Diencephalon (tissue), 1 donor: ENCODE results near the gene CNTRL. TPM values are rescaled to one million over a fixed set of nuclear protein-coding genes. Genes with fewer than 3 reads are reported as not detected.

Experiments used
- small RNA-seq: library from RNA; depleted of rRNA; stranded (forward); fragments of <200 nt; gene quantifications from one replicate; pipeline ENCODE3, GENCODE V24; 2014
- total RNA-seq: library from RNA; depleted of rRNA; stranded (reverse); fragments of >200 nt; gene quantifications from one replicate; pipeline ENCODE4 v1.2.3, GENCODE V29; 2014

The CNTRL gene, protein sequence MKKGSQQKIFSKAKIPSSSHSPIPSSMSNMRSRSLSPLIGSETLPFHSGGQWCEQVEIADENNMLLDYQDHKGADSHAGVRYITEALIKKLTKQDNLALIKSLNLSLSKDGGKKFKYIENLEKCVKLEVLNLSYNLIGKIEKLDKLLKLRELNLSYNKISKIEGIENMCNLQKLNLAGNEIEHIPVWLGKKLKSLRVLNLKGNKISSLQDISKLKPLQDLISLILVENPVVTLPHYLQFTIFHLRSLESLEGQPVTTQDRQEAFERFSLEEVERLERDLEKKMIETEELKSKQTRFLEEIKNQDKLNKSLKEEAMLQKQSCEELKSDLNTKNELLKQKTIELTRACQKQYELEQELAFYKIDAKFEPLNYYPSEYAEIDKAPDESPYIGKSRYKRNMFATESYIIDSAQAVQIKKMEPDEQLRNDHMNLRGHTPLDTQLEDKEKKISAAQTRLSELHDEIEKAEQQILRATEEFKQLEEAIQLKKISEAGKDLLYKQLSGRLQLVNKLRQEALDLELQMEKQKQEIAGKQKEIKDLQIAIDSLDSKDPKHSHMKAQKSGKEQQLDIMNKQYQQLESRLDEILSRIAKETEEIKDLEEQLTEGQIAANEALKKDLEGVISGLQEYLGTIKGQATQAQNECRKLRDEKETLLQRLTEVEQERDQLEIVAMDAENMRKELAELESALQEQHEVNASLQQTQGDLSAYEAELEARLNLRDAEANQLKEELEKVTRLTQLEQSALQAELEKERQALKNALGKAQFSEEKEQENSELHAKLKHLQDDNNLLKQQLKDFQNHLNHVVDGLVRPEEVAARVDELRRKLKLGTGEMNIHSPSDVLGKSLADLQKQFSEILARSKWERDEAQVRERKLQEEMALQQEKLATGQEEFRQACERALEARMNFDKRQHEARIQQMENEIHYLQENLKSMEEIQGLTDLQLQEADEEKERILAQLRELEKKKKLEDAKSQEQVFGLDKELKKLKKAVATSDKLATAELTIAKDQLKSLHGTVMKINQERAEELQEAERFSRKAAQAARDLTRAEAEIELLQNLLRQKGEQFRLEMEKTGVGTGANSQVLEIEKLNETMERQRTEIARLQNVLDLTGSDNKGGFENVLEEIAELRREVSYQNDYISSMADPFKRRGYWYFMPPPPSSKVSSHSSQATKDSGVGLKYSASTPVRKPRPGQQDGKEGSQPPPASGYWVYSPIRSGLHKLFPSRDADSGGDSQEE (N-terminal part only)
- 19.1 TPM for total RNA-seq

DNA sequence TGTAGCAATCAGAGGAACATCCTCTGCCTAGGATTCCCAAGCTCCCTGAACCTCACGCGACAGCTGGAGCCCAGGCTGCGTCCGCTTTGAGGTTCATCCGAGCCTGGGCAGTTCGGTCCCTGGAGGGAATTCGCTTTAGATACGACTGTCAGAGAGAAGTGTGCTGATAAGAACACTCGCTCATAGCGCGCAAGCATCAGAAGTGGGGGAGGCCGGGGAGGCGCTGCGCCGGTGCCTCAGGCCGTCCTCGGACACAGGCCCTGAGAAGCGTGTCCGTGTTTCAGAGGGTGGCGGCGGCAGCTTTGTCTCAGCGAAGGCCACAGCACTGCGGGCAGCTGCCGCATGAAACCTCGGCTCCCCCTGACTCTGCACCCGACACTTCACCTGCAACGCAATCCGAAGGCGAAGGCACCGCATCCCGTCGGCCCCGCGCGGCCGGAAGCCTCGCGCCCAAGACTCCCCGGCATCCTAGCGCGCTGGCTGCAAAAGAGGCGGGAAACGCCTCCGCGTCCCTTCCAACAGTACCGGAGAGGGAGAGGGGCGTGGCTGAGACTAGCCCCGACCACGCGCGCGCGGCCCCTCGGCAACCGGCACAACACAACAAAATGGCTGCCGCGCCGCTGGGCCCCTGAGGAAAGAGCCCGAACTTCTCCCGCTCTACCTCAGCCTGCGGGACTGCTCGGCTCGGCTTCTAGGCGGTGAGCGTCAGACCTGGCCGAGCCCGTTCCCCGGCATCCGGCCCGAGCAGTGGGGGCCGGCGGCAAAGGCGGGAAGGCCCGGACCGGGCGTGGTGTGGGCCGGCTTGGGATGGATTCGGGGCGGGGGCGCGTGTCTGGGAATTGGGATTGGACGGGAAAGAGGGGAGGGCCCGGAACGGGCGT, at the start of gene CNTRL:
Gene CNTRL (plus strand): TSS at position 586 of the 881 bp plus-strand sequence. CDS start 13,372 bp downstream, outside the sequence.

DNA sequence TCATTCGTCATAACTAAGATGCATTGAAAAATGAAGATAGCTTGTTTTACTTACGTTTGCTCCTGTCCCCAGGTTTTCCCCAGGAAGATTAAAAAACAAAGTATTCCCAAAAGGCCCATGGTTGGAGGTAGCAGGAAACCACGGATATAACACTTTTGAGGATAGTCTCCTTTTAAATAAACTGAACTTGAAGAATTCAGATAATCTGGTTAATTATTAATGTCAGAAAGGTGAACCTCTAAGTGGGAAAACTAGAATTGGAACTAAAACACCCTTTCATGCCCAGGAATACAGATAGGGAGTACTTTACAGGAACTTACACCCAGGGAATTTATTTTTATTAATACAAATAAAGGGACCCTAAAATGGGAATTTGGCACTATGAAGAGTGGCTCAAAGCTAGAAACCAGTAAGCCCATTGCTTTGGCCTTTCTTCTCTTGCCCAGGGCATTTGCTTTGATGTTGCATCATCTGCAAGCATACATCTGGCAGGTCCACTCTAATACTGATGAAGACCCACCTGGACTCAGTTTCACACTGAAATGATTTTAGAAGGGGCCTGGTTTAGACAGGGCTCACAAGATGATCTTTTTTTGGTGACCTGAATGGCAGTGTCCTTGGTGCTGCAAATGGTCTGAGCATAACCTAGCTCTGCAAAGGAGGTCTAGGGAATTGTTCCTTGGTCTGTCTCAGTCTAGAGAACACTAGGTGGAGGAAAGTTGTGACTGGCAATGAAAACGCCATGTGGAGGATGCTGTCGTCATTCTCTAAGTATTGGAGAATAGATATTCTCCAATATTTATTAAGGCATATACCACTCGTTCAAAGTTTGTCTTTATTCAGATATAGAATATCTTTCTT, 24.4 kb upstream of the CNTRL start, which contains the start of gene C5:
Gene C5 (minus strand): TSS at position 148 of the 861 bp plus-strand sequence. CDS start 29 bp downstream, at position 119.

DNA sequence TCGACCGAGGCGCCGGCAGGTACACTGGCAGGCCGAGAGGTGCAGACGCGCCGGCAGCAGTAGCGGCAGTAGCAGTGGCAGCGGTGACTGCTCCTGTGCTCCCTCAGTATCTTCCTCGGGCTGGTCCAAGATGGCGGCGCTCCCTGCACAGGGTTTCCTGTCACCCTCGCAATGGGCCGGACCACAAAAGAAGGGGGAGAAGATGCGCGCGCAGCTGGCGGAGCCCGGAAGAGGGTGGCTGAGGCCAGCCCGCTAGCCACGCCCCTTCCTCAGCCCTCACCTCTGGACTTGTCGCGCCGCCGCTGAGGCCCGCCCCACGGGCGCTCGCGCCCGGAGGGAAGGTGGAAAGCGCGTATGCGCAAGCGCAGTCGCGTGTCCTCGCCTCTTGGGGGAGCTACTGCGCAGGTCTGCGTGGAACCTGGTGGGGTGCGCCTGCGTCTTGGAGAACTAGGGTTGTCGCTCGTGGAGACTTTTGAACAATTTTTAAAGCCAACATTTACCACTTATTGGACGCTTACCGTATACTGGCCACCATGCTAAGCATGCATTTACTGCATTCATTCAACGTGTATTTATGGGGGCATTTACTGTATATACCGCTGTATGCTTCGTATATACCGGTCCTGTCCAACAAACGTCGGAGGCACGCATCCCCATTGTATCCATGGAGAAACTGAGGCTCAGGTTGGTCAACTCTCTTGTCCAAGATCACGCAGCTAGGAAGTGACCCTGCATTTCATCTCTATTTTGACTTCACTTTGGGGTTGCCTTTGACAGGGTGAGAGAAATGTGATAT, 127.2 kb downstream of the CNTRL start, which contains the start of gene RAB14:
Gene RAB14 (minus strand): TSS at position 132 of the 796 bp plus-strand sequence. CDS start 8,457 bp downstream, outside the sequence.

Small RNA genes within 50 kb of the gene (small RNA-seq; reads per million reads assigned to genes)
- not detected for gene RN7SL181P

Other genes starting within 250 kb of the CNTRL start
- gene PSMD5, start 232.0 kb upstream of the CNTRL start, total RNA-seq: 37.8 TPM
- 8.3 TPM for gene PHF19, start 197.8 kb upstream of the CNTRL start, total RNA-seq
- 2.8 TPM for gene TRAF1, start 148.2 kb upstream of the CNTRL start, total RNA-seq
- 6.9 TPM for gene C5, start 24.7 kb upstream of the CNTRL start, total RNA-seq
- 65.0 TPM for gene RAB14, start 126.9 kb downstream of the CNTRL start, total RNA-seq
- gene GSN, start 193.2 kb downstream of the CNTRL start, total RNA-seq: 45.4 TPM